Activated CD4-positive, alpha-beta memory T cell treated with anti-CD3 and anti-CD28 coated beads, Interleukin-2, amount 10 ng/mL, durations not matched to agents 7 days and 5 days (primary cell): ENCODE measurements around the gene MYO1D. TPM values are rescaled to one million over a fixed set of nuclear protein-coding genes. Genes with fewer than 3 reads are reported as not detected.

ENCODE experiments used
- CTCF ChIA-PET: fragments of 350-600 bp; sonication (Branson Sonifier 250); formaldehyde crosslinking; loops from one replicate; lab custom pipeline; 2021; ENCODE audit warnings: antibody characterized with exemption, inconsistent platforms; lab: Charles Lee
- POLR2A ChIA-PET: fragments of 350-600 bp; sonication (Branson Sonifier 250); formaldehyde crosslinking; loops from one replicate; lab custom pipeline; 2021; ENCODE audit warnings: antibody characterized with exemption; lab: Charles Lee
- DNase-seq: peaks from one replicate; pipeline ENCODE4 v3.0.0-alpha.2; 2020
- H3K27ac Mint-ChIP-seq: one replicate; pipeline ENCODE4 v1.8.0; 2021; ENCODE audit warnings: mild to moderate bottlenecking, mixed read lengths
- H3K27me3 Mint-ChIP-seq: one replicate; pipeline ENCODE4 v1.8.0; 2021; ENCODE audit warnings: mixed read lengths
- H3K36me3 Mint-ChIP-seq: one replicate; pipeline ENCODE4 v1.8.0; 2021; ENCODE audit warnings: low read depth, mixed read lengths
- H3K4me1 Mint-ChIP-seq: one replicate; pipeline ENCODE4 v1.8.0; 2021; ENCODE audit warnings: mixed read lengths
- H3K4me3 Mint-ChIP-seq: one replicate; pipeline ENCODE4 v1.8.0; 2021; ENCODE audit warnings: mild to moderate bottlenecking, mixed read lengths
- H3K9me3 Mint-ChIP-seq: one replicate; pipeline ENCODE4 v1.8.0; 2021; ENCODE audit warnings: mixed read lengths
- total RNA-seq, 2 experiments: library from RNA; stranded (reverse); gene quantifications; one replicate each; pipeline ENCODE4 v1.2.3, GENCODE V29; 2021

The MYO1D gene
- total RNA-seq, 2 experiments from 2014 or later = 8.3 to 11.1 TPM

DNA sequence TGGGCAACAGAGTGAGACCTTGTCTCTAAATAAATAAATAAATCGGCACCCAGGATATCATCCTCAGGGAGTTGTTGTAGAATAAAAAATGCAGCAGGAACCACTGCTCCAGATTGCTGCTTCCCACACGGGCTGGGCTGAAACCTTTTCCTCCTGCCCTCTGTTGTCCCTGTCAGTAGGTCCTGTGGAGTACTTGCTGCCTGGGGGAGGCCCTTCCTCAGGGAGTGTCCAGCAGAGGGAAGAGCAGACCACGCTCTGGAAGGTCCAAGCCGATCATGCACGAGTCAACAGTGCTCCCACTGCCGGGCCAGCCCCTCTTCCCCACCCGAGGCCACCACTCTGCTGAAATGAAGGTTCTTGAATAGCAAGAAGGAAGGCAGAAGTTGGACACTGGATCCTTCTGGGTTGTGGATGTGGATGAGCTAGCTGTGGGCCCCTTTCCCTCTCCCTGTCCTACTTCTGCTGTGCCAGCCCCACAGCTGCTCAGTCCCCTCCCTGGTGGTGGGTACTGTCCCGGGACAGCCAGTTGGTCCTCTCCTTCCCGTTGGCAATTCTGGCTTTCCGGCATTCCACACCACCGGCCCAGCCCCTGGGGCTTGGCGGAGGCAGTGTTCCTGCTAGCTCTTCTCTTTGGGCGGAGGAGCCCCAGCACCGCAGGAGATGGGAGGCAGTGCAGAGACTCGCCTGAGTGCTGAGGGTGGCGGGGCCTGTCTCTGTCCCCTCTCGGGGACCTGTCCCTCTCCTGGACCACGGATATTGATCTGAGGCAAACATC lies 379.3 kb downstream of the MYO1D start:
- no peaks in the 10 kb centered on the region for H3K9me3 Mint-ChIP-seq
- H3K36me3 Mint-ChIP-seq = no peaks in the 10 kb centered on the region
- no peak overlapping the region for H3K27ac Mint-ChIP-seq
- no peak overlapping the region for H3K4me3 Mint-ChIP-seq
- ChIA-PET CTCF (no interaction called here), POLR2A (interaction anchor here (0.8 kb wide), 1 partner anchor 11 kb away, joined by 3 read pairs; the partner anchor contains the start of gene CDK5R1)
- no peaks in the 10 kb centered on the region for H3K27me3 Mint-ChIP-seq
- DNase-seq = no peak
- peaks cover 21% of the 10 kb centered on the region for H3K4me1 Mint-ChIP-seq

DNA sequence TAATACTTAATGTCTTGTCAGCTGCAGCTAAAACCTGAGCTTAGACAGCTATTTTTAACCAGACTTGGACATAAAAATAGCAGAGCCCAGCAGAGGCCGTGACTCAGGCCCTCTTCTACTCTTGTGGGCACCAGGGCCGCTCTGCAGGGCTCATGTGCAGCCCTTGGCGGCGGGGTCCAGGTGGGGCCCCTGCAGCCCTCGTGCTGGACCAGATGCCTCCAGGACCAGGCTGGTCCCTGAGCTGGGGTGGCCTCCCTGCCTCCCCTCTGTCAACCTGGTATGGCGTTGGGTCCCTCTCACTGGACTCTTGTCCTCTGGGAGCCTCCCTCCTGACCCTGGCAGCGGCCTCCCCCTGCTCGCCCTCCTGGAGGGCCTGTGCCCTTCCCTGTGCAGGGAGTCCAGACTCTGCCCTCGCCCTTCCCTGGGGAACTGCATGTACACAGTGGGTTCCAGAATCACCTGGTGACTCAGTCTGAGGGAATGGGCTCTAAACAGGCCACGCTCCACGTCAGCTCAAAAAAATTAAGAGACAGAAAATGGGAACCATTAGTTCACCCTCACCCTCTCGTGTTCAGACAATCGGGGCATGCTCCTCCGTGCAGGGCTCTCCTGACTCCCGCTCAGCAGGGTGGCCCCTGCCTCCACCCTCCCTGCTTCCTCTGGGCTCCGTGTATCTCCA lies 380.4 kb downstream of the MYO1D start:
- H3K4me1 Mint-ChIP-seq = peaks cover 22% of the 10 kb centered on the region
- H3K4me3 Mint-ChIP-seq = no peak overlapping the region
- ChIA-PET POLR2A (interaction anchor here (1.5 kb wide), 1 partner anchor 23 kb away, joined by 3 read pairs; no protein-coding TSS in a partner anchor), CTCF (no interaction called here)
- H3K27ac Mint-ChIP-seq = no peak overlapping the region
- no peaks in the 10 kb centered on the region for H3K9me3 Mint-ChIP-seq
- H3K27me3 Mint-ChIP-seq = no peaks in the 10 kb centered on the region
- H3K36me3 Mint-ChIP-seq = no peaks in the 10 kb centered on the region
- no peak for DNase-seq

DNA sequence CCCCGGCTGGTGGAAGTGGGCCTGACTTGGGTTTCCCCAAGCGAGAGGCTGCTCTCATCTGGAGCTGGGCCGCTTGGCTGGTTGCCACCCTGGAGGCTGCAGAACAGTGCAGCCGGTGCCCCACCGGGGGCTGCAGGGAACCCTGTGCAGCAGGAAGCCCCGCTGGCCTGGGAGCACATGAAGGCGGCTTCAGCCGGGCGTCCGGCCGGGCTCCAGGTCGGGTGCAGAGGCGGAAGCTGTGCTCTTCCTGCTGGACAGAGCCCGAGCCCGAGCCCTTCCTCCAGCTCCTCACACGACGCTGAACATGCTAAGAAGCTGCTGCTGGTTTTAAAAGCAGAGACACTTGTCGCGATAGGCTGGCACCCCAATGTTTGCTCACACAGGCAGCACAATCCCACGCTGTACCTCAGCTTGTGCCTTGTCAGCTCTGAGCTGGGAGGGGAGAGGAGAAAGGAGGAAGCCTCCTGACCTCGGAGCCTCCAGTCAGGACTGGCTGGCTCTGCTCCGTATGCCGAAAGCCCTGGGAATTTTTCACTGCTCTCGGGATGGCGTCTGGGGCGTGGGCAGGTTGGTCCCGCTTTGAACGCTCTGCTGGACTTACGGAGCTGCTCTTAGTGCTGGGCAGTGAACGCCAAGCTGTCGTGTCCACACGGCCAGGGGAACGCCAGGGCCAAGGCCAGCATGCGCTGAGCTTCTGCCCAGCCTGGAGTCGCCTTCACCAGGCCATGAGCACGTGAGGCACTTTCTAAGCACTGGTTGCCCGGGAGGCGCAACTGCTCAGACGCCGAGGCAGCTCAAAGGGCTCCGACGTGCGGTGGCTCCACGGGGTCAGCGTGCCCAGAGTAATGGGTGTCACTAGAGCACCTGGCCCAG lies 381.3 kb downstream of the MYO1D start:
- CTCF ChIA-PET = interaction anchor here (0.6 kb wide), 1 partner anchor 28 kb away, joined by 3 read pairs; no protein-coding TSS in a partner anchor
- Mint-ChIP-seq H3K27ac (no peak overlapping the region), H3K36me3 (peaks cover 4% of the 10 kb centered on the region), H3K27me3 (no peaks in the 10 kb centered on the region), H3K4me3 (no peak overlapping the region), H3K9me3 (no peaks in the 10 kb centered on the region), H3K4me1 (peaks cover 28% of the 10 kb centered on the region)
- POLR2A ChIA-PET = interaction anchor here (1.5 kb wide), 1 partner anchor 24 kb away, joined by 3 read pairs; no protein-coding TSS in a partner anchor
- no peak for DNase-seq

DNA sequence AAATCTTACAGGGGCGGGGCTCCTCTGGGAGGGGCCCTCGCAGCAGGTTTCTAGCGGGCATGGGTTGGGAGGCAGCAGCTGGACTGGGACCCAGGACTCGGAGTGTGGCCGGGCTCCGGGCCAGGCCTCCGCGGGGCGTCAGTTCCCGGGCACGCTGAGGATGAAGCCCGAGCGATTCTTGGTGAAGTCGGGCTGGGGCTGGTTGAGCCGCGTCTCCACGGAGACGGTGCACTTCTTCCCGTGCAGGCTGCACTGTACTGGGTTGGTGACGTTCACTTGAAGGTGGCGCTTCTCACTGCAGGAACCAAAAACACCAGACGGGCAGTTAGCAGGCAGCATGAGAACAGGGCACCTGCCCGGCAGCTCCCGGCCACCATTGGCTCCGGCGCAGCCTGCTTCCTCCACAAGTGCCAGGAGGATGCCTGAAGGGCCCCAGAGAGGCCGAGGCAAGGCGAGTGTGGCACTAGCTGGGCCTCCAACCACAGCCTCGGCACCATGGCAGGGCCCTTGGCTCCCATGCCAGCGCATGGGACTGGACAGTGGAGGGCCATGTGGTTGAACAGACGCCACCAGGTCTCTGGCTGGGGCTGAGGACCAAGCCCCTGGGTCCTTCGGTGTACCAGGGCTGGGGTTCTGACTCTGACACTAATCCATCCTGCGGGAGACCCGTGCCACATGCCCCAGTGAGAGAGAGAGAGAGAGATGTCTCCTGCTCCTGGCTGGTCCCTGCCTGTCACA lies 382.1 kb downstream of the MYO1D start:
- ChIA-PET CTCF (no interaction called here), POLR2A (no interaction called here)
- peaks cover 33% of the 10 kb centered on the region for H3K4me1 Mint-ChIP-seq
- DNase-seq = no peak
- H3K4me3 Mint-ChIP-seq = peak overlapping the region; percentile 35
- no peaks in the 10 kb centered on the region for H3K27me3 Mint-ChIP-seq
- H3K36me3 Mint-ChIP-seq = peaks cover 12% of the 10 kb centered on the region
- H3K27ac Mint-ChIP-seq = no peak overlapping the region
- H3K9me3 Mint-ChIP-seq = no peaks in the 10 kb centered on the region

DNA sequence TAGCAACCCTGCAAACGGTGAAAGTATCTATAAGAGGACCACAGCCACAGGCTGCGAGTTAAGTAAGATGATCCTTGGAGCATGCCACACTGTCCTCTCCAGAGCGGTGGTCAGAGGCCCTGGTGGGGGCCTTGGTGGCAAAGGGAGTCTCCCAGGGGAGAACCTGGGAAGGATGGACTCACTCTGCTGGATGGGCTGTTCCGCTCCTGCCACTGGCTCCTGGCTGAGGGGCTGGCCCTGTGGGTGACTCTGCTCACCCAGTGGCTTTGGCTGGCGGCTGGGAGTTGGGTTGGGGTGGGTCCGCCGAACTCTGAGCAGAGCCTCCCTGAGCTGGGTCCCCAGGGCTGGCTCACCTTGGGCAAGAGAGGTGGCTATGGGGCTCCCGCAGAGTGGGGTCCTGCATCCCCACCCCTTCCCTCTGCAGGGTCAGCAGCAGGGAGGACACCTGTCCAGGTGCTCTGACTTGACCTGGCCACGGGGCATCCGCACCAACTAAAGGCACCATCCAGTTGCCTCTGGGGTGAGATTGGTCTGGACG lies 382.9 kb downstream of the MYO1D start:
- no peak overlapping the region for H3K27ac Mint-ChIP-seq
- H3K9me3 Mint-ChIP-seq = no peaks in the 10 kb centered on the region
- no peaks in the 10 kb centered on the region for H3K27me3 Mint-ChIP-seq
- peaks cover 19% of the 10 kb centered on the region for H3K36me3 Mint-ChIP-seq
- H3K4me1 Mint-ChIP-seq = peaks cover 40% of the 10 kb centered on the region
- H3K4me3 Mint-ChIP-seq = peak overlapping the region; percentile 35
- DNase-seq = no peak
- CTCF ChIA-PET = no interaction called here
- POLR2A ChIA-PET = no interaction called here

DNA sequence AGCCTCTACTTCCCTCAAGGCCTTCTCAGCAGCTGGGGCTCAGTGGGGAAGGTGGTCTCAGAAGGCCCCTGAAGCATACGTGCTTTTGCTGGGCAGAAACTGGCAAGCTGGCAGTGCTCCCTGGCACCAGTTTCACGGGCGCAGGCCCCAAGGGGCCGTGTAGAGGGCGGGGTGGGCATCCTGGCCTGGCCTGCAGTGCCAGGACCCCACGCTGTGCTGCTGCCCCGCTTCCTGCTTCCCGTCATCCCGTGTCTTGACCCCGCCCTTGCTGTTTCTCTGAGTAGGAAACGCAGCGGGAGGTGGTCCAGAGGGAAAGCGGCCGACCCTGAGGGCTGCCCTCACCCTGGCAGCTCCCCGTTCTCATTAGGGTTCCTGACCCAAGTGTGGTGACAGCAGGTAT lies 383.4 kb downstream of the MYO1D start:
- Mint-ChIP-seq H3K9me3 (no peaks in the 10 kb centered on the region), H3K36me3 (peaks cover 24% of the 10 kb centered on the region), H3K27ac (no peak overlapping the region), H3K4me1 (peaks cover 44% of the 10 kb centered on the region), H3K27me3 (no peaks in the 10 kb centered on the region), H3K4me3 (no peak overlapping the region)
- CTCF ChIA-PET = interaction anchor here (1.0 kb wide), 1 partner anchor 32 kb away, joined by 3 read pairs; no protein-coding TSS in a partner anchor
- POLR2A ChIA-PET = no interaction called here
- no peak for DNase-seq

DNA sequence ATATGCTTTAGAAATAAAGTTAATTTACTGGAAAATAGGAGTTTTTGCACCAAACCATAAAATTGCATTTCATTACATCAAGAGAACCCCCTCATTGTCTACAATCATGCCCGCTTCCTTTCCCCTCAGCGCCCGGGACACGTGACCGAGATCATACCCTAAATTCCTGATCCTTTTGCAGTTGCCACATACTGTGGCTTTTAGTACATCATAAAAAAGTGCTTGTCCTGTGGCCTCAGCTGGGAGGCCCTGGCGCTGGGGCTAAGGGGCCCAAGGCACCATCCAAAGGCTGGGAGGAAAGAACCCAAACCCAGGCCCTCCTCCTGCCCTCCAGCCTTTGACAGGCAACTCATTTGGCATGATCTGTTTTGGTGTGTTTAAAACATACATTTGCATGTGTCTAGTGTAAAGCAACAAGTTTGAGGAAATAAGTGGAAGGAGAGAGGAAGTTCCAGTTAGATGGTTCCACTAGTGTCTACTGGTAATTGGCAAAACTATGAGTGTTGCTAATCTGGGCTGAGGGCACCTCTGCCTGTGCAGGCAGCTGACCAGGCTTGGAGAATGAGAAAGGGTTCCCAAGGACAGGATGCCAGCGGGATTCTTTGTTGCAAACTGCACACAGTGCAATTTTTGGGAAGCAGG lies 384.2 kb downstream of the MYO1D start:
- Mint-ChIP-seq H3K36me3 (peaks cover 32% of the 10 kb centered on the region), H3K4me3 (no peak overlapping the region), H3K4me1 (peaks cover 51% of the 10 kb centered on the region), H3K27me3 (no peaks in the 10 kb centered on the region), H3K27ac (no peak overlapping the region), H3K9me3 (no peaks in the 10 kb centered on the region)
- POLR2A ChIA-PET = interaction anchor here (2.1 kb wide), 1 partner anchor 31 kb away, joined by 7 read pairs; no protein-coding TSS in a partner anchor
- CTCF ChIA-PET = interaction anchor here (1.0 kb wide), 1 partner anchor 31 kb away, joined by 3 read pairs; no protein-coding TSS in a partner anchor
- no peak for DNase-seq

DNA sequence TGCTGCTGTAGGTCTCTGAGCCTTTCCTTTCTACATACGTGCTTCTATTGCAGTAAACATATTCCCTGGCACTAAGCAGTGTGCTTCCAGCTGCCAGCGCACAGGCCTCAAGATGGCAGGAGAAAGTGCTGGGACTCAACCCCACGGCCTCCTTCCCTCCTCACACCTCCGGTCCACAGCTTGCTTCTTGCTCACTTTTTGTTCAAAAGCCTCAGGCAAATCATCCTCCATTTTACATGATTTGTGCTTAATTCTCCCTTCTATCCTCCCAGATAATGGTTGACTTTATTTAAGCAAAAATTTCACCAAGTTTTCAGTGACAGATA lies 384.7 kb downstream of the MYO1D start:
- no peak for DNase-seq
- POLR2A ChIA-PET = interaction anchor here (0.9 to 2.1 kb wide), 3 partner anchors 25 to 32 kb away, joined by 3 to 7 read pairs (median 6); no protein-coding TSS in a partner anchor
- CTCF ChIA-PET = no interaction called here
- H3K4me1 Mint-ChIP-seq = peaks cover 54% of the 10 kb centered on the region
- H3K27ac Mint-ChIP-seq = peak overlapping the region; percentile 21
- H3K9me3 Mint-ChIP-seq = no peaks in the 10 kb centered on the region
- H3K27me3 Mint-ChIP-seq = no peaks in the 10 kb centered on the region
- H3K4me3 Mint-ChIP-seq = no peak overlapping the region
- H3K36me3 Mint-ChIP-seq = peaks cover 35% of the 10 kb centered on the region

DNA sequence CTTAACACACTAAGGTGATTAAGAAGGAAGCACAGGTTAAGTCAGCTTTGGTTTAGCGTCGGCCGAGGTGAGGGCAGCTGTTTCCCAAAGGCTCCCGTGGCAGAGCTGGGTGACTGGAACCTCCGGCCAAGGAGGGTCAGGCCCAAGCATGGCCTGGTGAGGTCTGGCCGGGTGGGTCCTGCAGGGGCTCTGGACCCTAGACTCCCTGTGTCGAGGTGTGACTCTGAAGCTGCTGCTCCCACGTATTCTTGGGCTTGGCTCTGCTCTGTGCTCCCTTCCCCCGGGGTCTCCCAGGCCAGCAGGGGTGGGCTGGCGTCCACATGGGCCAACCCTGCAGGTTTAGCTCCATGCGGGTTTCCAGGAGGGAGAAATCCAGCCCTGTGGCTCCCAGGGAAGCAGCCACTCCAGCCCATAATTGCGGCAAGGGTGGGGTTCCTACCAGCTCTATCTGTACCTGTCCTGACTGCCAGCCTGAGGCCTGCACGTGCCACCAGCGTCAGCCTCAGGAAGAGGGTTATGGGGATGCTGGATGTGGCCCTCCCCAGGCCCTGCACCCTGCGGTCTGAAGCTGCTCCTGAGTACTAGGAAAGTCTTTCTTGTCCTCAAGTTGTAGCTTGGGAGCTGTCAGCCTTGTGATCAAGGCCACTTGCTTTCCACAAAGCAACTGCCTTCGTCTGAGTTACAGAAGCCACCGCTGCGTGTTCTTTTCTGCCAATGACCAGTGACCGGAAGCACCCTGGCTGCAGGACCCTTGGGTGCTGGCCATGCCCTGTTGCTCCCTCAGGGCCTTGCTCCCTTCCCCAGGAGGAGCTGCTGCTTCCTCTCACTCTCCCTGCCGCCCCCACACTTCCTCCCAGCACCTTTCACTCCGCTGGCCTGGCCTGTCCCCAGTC lies 385.3 kb downstream of the MYO1D start:
- POLR2A ChIA-PET = interaction anchor here (0.9 to 2.1 kb wide), 6 partner anchors 12 to 70 kb away, joined by 3 to 7 read pairs (median 4); no protein-coding TSS in a partner anchor
- DNase-seq = no peak
- CTCF ChIA-PET = interaction anchor here (0.5 to 1.6 kb wide), 5 partner anchors 11 to 94 kb away, joined by 3 to 7 read pairs (median 3); no protein-coding TSS in a partner anchor
- H3K36me3 Mint-ChIP-seq = peaks cover 35% of the 10 kb centered on the region
- no peak overlapping the region for H3K4me3 Mint-ChIP-seq
- peak overlapping the region; percentile 21 for H3K27ac Mint-ChIP-seq
- H3K9me3 Mint-ChIP-seq = no peaks in the 10 kb centered on the region
- no peaks in the 10 kb centered on the region for H3K27me3 Mint-ChIP-seq
- H3K4me1 Mint-ChIP-seq = peaks cover 54% of the 10 kb centered on the region

DNA sequence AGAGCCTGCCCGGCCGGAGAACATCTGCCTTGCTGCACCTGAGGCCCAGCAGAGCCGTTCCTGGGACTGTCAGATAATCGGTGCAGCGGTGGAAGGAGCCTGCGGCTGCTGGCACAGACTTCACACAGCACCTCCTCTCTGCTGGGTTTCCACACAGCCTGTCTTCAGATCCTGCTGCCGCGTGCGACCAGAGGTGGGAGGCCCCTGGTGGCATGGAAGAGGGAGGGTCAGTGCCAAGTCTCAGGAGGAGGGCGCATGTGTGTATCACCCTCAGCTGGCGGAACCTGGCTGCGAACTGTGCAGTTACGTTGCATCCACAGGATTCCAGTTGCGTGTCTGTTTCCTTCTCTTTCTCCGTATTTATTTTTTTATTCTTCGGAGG lies 386.8 kb downstream of the MYO1D start:
- Mint-ChIP-seq H3K27ac (peak overlapping the region; percentile 16), H3K27me3 (no peaks in the 10 kb centered on the region), H3K9me3 (no peaks in the 10 kb centered on the region), H3K36me3 (peaks cover 35% of the 10 kb centered on the region), H3K4me3 (peak overlapping the region; percentile 84), H3K4me1 (peaks cover 58% of the 10 kb centered on the region)
- ChIA-PET POLR2A (interaction anchor here (0.6 to 4.0 kb wide), 2 partner anchors 14 to 1822 kb away, joined by 3 to 13 read pairs; no protein-coding TSS in a partner anchor), CTCF (interaction anchor here (1.2 to 1.6 kb wide), 2 partner anchors 19 to 28 kb away, joined by 3 to 7 read pairs; no protein-coding TSS in a partner anchor)
- DNase-seq = no peak
